ENCODE results near the gene CAPN13. TPM values are rescaled to one million over a fixed set of nuclear protein-coding genes. Genes with fewer than 3 reads are reported as not detected.

Gene CAPN13
- total RNA-seq, 1 experiment from 2014 or later = not detected

- no peak overlapping the region for H3K4me2 ChIP-seq (ENCODE audit: low read depth, low read length, poor library complexity, severe bottlenecking)
- no peaks in the 10 kb centered on the region for H3K27me3 ChIP-seq (ENCODE audit: low read length)
- H3K9ac ChIP-seq (ENCODE audit: low read length) = no peak overlapping the region
- H3K36me3 ChIP-seq (ENCODE audit: insufficient read depth, low read length) = no peaks in the 10 kb centered on the region
- peaks cover 9% of the 10 kb centered on the region for H3K4me1 ChIP-seq (ENCODE audit: low read length)
- no peak overlapping the region for H3K27ac ChIP-seq (ENCODE audit: low read length)
- H3K79me2 ChIP-seq (ENCODE audit: low read length) = no peaks in the 10 kb centered on the region
- H3K9me3 ChIP-seq (ENCODE audit: low read length) = no peaks in the 10 kb centered on the region
- no peak overlapping the region for H3K4me3 ChIP-seq (ENCODE audit: low read length)
- H3K9me2 ChIP-seq (replicated peaks; ENCODE audit: insufficient read depth, low read length) = no peaks in the 10 kb centered on the region
- DNase-seq = no peak
- no peak overlapping the region for H2AFZ ChIP-seq (ENCODE audit: low read length)
- H4K20me1 ChIP-seq (ENCODE audit: insufficient read depth, low read depth, low read length) = no peaks in the 10 kb centered on the region; the same call in 1 of the 2 replicates
Observed at GRCh38 chr2:30772021-30772705, 35.1 kb downstream of the CAPN13 start.

GRCh38 chr2:30770816-30771576, 36.2 kb downstream of the CAPN13 start:
- Histone ChIP-seq H3K9me3 (ENCODE audit: low read length) (no peaks in the 10 kb centered on the region), H3K27ac (ENCODE audit: low read length) (no peak overlapping the region), H3K27me3 (ENCODE audit: low read length) (no peaks in the 10 kb centered on the region), H3K9ac (ENCODE audit: low read length) (no peak overlapping the region), H3K9me2 (replicated peaks; ENCODE audit: insufficient read depth, low read length) (no peaks in the 10 kb centered on the region), H3K4me1 (ENCODE audit: low read length) (peaks cover 9% of the 10 kb centered on the region), H3K79me2 (ENCODE audit: low read length) (no peaks in the 10 kb centered on the region), H3K36me3 (ENCODE audit: insufficient read depth, low read length) (no peaks in the 10 kb centered on the region), H4K20me1 (ENCODE audit: insufficient read depth, low read depth, low read length) (no peaks in the 10 kb centered on the region; the same call in 1 of the 2 replicates), H2AFZ (ENCODE audit: low read length) (no peak overlapping the region), H3K4me3 (ENCODE audit: low read length) (no peak overlapping the region), H3K4me2 (ENCODE audit: low read depth, low read length, poor library complexity, severe bottlenecking) (no peak overlapping the region)
- no peak for DNase-seq

- Histone ChIP-seq H2AFZ (ENCODE audit: low read length) (no peak overlapping the region), H3K4me1 (ENCODE audit: low read length) (peaks cover 9% of the 10 kb centered on the region), H4K20me1 (ENCODE audit: insufficient read depth, low read depth, low read length) (no peaks in the 10 kb centered on the region; the same call in 1 of the 2 replicates), H3K36me3 (ENCODE audit: insufficient read depth, low read length) (no peaks in the 10 kb centered on the region), H3K9me2 (replicated peaks; ENCODE audit: insufficient read depth, low read length) (no peaks in the 10 kb centered on the region), H3K27me3 (ENCODE audit: low read length) (no peaks in the 10 kb centered on the region), H3K4me3 (ENCODE audit: low read length) (no peak overlapping the region), H3K9me3 (ENCODE audit: low read length) (no peaks in the 10 kb centered on the region), H3K4me2 (ENCODE audit: low read depth, low read length, poor library complexity, severe bottlenecking) (no peak overlapping the region), H3K9ac (ENCODE audit: low read length) (no peak overlapping the region), H3K79me2 (ENCODE audit: low read length) (no peaks in the 10 kb centered on the region), H3K27ac (ENCODE audit: low read length) (no peak overlapping the region)
- no peak for DNase-seq
Observed at GRCh38 chr2:30769891-30770462, 37.3 kb downstream of the CAPN13 start.

- Histone ChIP-seq H3K4me1 (ENCODE audit: low read length) (peaks cover 9% of the 10 kb centered on the region), H3K36me3 (ENCODE audit: insufficient read depth, low read length) (no peaks in the 10 kb centered on the region), H3K4me3 (ENCODE audit: low read length) (no peak overlapping the region), H2AFZ (ENCODE audit: low read length) (no peak overlapping the region), H3K4me2 (ENCODE audit: low read depth, low read length, poor library complexity, severe bottlenecking) (no peak overlapping the region), H3K27ac (ENCODE audit: low read length) (no peak overlapping the region), H3K79me2 (ENCODE audit: low read length) (no peaks in the 10 kb centered on the region), H3K27me3 (ENCODE audit: low read length) (no peaks in the 10 kb centered on the region), H3K9ac (ENCODE audit: low read length) (no peak overlapping the region), H3K9me2 (replicated peaks; ENCODE audit: insufficient read depth, low read length) (no peaks in the 10 kb centered on the region), H3K9me3 (ENCODE audit: low read length) (no peaks in the 10 kb centered on the region), H4K20me1 (ENCODE audit: insufficient read depth, low read depth, low read length) (no peaks in the 10 kb centered on the region; the same call in 1 of the 2 replicates)
- DNase-seq = no peak
Observed at GRCh38 chr2:30769481-30769780, 37.8 kb downstream of the CAPN13 start.

GRCh38 chr2:30768708-30769480, 38.4 kb downstream of the CAPN13 start:
- H3K4me3 ChIP-seq (ENCODE audit: low read length) = no peak overlapping the region
- no peak overlapping the region for H3K9ac ChIP-seq (ENCODE audit: low read length)
- no peaks in the 10 kb centered on the region for H3K9me2 ChIP-seq (replicated peaks; ENCODE audit: insufficient read depth, low read length)
- H3K27ac ChIP-seq (ENCODE audit: low read length) = no peak overlapping the region
- H3K79me2 ChIP-seq (ENCODE audit: low read length) = no peaks in the 10 kb centered on the region
- no peaks in the 10 kb centered on the region; the same call in 1 of the 2 replicates for H4K20me1 ChIP-seq (ENCODE audit: insufficient read depth, low read depth, low read length)
- H3K4me2 ChIP-seq (ENCODE audit: low read depth, low read length, poor library complexity, severe bottlenecking) = no peak overlapping the region
- H3K27me3 ChIP-seq (ENCODE audit: low read length) = no peaks in the 10 kb centered on the region
- DNase-seq = no peak
- no peaks in the 10 kb centered on the region for H3K36me3 ChIP-seq (ENCODE audit: insufficient read depth, low read length)
- peaks cover 9% of the 10 kb centered on the region for H3K4me1 ChIP-seq (ENCODE audit: low read length)
- no peak overlapping the region for H2AFZ ChIP-seq (ENCODE audit: low read length)
- H3K9me3 ChIP-seq (ENCODE audit: low read length) = no peaks in the 10 kb centered on the region

GRCh38 chr2:30768036-30768686, 39.1 kb downstream of the CAPN13 start:
- Histone ChIP-seq H4K20me1 (ENCODE audit: insufficient read depth, low read depth, low read length) (no peaks in the 10 kb centered on the region; the same call in 1 of the 2 replicates), H3K4me1 (ENCODE audit: low read length) (peaks cover 9% of the 10 kb centered on the region), H3K9ac (ENCODE audit: low read length) (no peak overlapping the region), H3K9me3 (ENCODE audit: low read length) (no peaks in the 10 kb centered on the region), H2AFZ (ENCODE audit: low read length) (no peak overlapping the region), H3K4me2 (ENCODE audit: low read depth, low read length, poor library complexity, severe bottlenecking) (no peak overlapping the region), H3K9me2 (replicated peaks; ENCODE audit: insufficient read depth, low read length) (no peaks in the 10 kb centered on the region), H3K4me3 (ENCODE audit: low read length) (no peak overlapping the region), H3K36me3 (ENCODE audit: insufficient read depth, low read length) (no peaks in the 10 kb centered on the region), H3K79me2 (ENCODE audit: low read length) (no peaks in the 10 kb centered on the region), H3K27ac (ENCODE audit: low read length) (no peak overlapping the region), H3K27me3 (ENCODE audit: low read length) (no peaks in the 10 kb centered on the region)
- DNase-seq = no peak

GRCh38 chr2:30766666-30767065, 40.6 kb downstream of the CAPN13 start:
- Histone ChIP-seq H3K9ac (ENCODE audit: low read length) (no peak overlapping the region), H3K27ac (ENCODE audit: low read length) (no peak overlapping the region), H2AFZ (ENCODE audit: low read length) (no peak overlapping the region), H3K79me2 (ENCODE audit: low read length) (no peaks in the 10 kb centered on the region), H4K20me1 (ENCODE audit: insufficient read depth, low read depth, low read length) (no peaks in the 10 kb centered on the region; the same call in 1 of the 2 replicates), H3K4me1 (ENCODE audit: low read length) (peaks cover 9% of the 10 kb centered on the region), H3K9me3 (ENCODE audit: low read length) (no peaks in the 10 kb centered on the region), H3K9me2 (replicated peaks; ENCODE audit: insufficient read depth, low read length) (no peaks in the 10 kb centered on the region), H3K36me3 (ENCODE audit: insufficient read depth, low read length) (no peaks in the 10 kb centered on the region), H3K27me3 (ENCODE audit: low read length) (no peaks in the 10 kb centered on the region), H3K4me3 (ENCODE audit: low read length) (no peak overlapping the region), H3K4me2 (ENCODE audit: low read depth, low read length, poor library complexity, severe bottlenecking) (no peak overlapping the region)
- no peak for DNase-seq
